HG03108 (cell line): Measurements from ENCODE around the gene GFAP.

ENCODE experiments used
- ATAC-seq: cut with Tn5 transposase; IDR thresholded peaks from one replicate; pipeline ENCODE4 v1.9.1; 2021; ENCODE audit warnings: moderate library complexity; ENCODE audit not compliant: unreplicated experiment

GFAP gene

DNA sequence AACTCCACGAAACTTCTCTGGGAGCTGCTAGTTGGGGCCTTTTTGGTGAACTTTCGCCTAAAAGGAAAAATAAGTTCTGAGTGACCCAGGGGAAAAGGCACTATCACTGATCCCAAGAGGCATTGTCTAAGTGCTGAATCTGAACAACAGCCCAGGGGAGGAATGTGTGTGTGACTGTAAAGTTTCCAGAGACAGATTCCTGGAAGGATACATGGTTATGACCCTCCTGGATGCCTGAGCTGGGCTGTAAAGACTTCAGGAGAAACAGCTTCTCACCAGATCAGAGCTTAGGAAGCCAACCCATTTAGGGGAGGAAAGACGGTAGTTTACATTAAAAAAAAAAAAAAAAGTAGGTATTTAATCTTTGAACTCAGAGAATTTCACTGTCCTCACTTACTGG is 47.5 kb downstream of the GFAP start:
- no peak for ATAC-seq

- ATAC-seq: no peak
Observed at GRCh38 chr17:44865931-44866330, 49.4 kb downstream of the GFAP start.

DNA sequence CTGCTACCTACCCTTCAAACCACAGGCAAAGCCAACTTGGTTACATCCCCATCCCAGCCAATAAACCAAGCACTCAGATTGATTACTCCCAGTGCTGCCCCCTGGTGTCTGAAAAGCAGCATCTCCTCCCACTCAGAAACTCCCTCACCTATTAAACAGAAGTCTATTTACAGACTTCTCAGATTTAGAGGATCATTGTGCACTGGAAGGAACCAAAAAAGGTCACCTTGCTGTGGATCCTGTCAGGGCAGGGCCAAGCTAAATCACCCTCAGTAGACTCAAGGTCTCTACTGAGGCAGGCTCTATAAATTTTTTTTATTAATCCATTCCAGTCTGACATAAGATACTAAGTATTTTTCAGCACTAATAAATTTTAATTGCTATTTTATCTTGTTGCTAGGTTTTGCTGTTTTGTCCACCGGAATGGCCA is 50.1 kb downstream of the GFAP start:
- ATAC-seq: no peak

- ATAC-seq: no peak
Observed at GRCh38 chr17:44864831-44865230, 50.5 kb downstream of the GFAP start.

DNA sequence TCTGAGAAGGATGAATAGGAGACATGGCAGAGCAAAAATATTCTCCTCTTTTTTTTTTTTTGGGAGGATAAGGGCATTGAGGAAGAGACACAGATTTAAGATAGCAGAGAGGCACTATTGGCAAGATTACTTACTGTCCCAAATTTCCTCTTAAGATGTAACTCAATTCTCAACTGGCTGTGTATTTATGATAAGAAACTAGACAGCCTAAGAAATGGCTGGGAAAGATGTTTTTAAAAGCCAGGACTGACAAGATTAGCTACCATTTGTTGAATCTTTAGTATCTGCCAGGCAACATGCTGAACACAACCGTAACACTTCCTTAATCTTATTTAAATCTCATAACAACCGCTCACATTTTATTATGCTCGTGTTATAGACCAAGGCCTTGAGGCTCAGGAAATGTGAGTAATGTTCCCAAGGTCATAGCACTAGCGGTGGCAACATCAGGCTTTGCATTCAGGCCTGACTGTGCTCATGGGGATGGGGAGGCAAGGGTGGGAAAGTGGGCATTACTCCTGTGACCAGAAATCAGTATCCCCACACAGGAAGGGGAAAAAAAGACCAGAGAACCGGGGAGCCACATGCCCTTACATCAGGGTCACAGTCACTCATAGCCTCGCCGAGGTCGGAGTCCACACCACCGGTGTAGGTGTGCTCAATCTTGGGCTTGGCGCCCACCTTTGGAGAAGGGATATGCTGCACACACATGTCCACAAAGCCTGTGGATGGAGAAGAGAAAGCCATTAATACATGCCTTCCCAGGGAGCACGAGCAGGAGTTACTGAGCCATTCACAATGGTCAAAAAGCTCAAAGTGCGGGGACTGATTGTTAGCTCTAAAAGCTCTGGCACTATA is 52.0 kb downstream of the GFAP start:
- ATAC-seq: no peak

DNA sequence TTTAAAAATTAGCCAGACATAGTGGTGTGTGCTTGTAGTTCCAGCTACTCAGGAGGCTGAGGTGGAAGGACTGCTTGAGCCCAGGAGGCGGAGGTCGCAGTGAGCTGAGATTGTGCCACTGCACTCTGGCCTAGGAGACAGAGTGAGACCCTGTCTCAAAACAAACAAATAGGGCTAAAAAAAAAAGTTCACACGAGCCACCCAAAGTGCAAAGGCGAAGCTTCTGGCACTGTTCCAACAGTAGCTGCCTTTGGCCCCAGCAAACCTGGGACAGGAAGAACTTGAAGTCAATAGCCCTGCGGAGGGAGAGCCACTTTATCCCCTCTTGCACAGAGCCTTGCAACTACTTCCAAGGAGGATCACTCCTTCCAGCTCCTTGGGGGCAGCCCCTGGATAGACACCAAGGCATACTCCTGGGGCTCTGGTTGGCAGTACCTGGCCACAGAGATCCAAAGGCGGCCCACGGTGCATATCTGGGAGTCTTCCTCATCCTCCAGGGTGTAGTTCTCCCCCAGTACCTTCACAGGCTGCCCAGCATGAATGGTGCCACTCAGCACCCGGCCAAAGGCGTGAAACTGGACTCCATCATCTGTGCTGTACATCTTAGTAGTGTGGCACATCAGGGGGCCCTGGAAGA is 52.9 kb downstream of the GFAP start:
- ATAC-seq: no peak

GRCh38 chr17:44859701-44860100 is 55.6 kb downstream of the GFAP start:
- no peak for ATAC-seq

- ATAC-seq: no peak
Observed at GRCh38 chr17:44854192-44854591, 61.1 kb downstream of the GFAP start.
